ENCODE measurements around the gene REM1.
"Not testable (repeated sequence)": the region's sequence is repeated elsewhere in the genome, so short reads cannot be mapped to it uniquely, and the experiment has no call there.

The REM1 gene, protein sequence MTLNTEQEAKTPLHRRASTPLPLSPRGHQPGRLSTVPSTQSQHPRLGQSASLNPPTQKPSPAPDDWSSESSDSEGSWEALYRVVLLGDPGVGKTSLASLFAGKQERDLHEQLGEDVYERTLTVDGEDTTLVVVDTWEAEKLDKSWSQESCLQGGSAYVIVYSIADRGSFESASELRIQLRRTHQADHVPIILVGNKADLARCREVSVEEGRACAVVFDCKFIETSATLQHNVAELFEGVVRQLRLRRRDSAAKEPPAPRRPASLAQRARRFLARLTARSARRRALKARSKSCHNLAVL

GRCh38 chr20:31474758-31475427 is at the start of gene REM1, which contains the start of gene DEFB124:
TSS of gene REM1 (plus strand) at chr20:31475288. CDS start at chr20:31476446, 1,158 bp downstream.
TSS of gene DEFB124 (minus strand) at chr20:31475127. CDS start at chr20:31473013, 2,114 bp downstream.
- DNase-seq (ENCODE audit: low read depth) = no peak
- no peak within 1 kb of the TSS for H3K4me3 ChIP-seq (ENCODE audit: low read length)
- no peak for TF ChIP-seq CTCF (IDR thresholded peaks at IDR 0.05; ENCODE audit: insufficient read depth, low read depth, low read length, missing control alignments)

- no peak for TF ChIP-seq CTCF (IDR thresholded peaks at IDR 0.05; ENCODE audit: insufficient read depth, low read depth, low read length, missing control alignments)
- DNase-seq (ENCODE audit: low read depth) = no peak
- no peak overlapping the region for H3K4me3 ChIP-seq (ENCODE audit: low read length)
Observed at GRCh38 chr20:31425797-31426196, 49.3 kb upstream of the REM1 start.

DNA sequence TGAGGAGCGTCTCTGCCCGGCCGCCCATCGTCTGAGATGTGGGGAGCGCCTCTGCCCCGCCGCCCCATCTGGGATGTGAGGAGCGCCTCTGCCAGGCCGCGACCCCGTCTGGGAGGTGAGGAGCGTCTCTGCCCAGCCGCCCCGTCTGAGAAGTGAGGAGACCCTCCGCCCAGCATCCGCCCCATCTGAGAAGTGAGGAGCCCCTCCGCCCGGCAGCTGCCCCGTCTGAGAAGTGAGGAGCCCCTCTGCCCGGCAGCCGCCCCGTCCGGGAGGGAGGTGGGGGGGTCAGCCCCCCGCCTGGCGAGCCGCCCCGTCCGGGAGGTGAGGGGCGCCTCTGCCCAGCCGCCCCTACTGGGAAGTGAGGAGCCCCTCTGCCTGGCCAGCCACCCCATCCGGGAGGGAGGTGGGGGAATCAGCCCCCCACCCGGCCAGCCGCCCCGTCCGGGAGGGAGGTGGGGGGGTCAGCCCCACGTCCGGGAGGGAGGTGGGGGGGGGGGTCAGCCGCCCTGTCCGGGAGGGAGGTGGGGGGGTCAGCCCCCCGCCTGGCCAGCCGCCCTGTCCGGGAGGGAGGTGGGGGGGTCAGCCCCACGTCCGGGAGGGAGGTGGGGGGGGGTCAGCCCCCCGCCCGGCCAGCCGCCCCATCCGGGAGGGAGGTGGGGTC is 48.1 kb upstream of the REM1 start:
- not testable (repeated sequence) for DNase-seq (ENCODE audit: low read depth); H3K4me3 ChIP-seq (ENCODE audit: low read length)

GRCh38 chr20:31427576-31427975 is 47.5 kb upstream of the REM1 start:
- DNase-seq (ENCODE audit: low read depth); H3K4me3 ChIP-seq (ENCODE audit: low read length): not testable (repeated sequence)

DNA sequence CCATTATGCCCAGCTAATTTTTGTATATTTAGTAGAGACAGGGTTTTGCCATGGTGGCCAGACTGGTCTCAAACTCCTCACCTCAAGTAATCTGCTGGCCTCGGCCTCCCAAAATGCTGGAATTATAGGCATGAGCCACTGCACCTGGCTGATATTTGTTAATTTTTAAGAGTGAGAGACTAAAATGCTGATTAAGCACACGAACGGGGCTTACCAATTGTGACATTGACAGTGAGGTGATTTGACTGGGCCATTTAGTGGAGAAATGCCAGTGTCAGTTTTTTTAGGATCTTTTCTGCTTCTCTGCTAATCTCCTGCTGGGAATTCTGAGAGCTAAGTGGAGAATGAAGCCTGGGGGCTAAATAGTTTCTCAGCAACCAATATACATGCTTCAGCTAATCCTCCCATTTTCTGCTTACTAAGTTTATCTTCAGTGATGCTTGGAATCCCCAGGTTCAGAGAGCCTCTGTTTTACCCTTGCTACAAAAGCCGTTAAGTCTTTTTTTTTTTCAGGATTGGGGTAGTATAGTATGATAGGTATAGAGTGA is 44.4 kb upstream of the REM1 start:
- H3K4me3 ChIP-seq (ENCODE audit: low read length) = no peak overlapping the region
- TF ChIP-seq CTCF (IDR thresholded peaks at IDR 0.05; ENCODE audit: insufficient read depth, low read depth, low read length, missing control alignments) = no peak
- DNase-seq (ENCODE audit: low read depth) = no peak

- DNase-seq (ENCODE audit: low read depth) = no peak
- TF ChIP-seq CTCF (IDR thresholded peaks at IDR 0.05; ENCODE audit: insufficient read depth, low read depth, low read length, missing control alignments) = no peak
- H3K4me3 ChIP-seq (ENCODE audit: low read length) = no peak within 1 kb of the TSS
Observed at GRCh38 chr20:31440012-31440659, 35.0 kb upstream of the REM1 start, which contains the start of gene DEFB123. TSS of gene DEFB123 (plus strand) at chr20:31440632. CDS start at chr20:31440699, 67 bp downstream.

DNA sequence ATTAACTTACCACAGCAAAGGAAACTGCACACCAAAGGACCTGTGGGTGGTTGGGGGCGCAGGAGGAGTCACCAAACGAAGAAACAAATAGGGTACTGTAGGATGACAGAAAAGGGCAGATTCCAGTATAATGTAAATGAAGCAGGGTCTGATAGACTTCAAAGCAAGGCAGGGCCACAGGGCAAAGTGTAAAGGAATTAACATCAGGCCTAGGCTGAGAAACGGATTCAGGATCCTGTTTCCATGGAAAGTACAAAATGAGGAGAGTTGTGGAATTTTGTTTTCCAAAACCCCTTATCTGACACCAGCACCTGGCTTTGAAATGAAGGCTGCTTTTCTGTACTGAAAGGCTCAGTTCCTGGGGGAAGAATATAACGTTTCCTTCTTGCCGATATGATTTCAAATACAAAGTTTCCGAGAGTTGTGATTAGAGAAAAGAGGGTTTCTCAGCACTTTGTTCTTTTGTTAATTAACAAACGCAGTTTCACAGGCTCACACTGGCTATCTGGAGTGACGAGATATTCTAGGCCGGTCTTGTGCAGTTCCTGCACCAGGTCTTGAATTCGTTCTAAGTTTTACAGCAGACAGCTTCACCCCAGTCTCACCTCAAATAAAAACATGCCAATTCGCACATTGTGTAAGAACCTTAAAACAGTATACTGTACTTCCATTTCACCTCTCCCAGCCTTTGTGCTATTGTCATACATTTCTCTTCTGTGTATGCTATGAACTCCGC is 28.8 kb upstream of the REM1 start:
- TF ChIP-seq CTCF (IDR thresholded peaks at IDR 0.05; ENCODE audit: insufficient read depth, low read depth, low read length, missing control alignments) = no peak
- no peak overlapping the region for H3K4me3 ChIP-seq (ENCODE audit: low read length)
- DNase-seq (ENCODE audit: low read depth) = no peak

Data from epithelial cell of esophagus (primary cell).